GM23248 (cell line): ENCODE data around the gene GSPT1. TPM values are rescaled to one million over a fixed set of nuclear protein-coding genes. Genes with fewer than 3 reads are reported as not detected.

Experiments
- DNase-seq: peaks from one replicate; pipeline ENCODE4 v3.0.0-alpha.2; 2015
- H2AFZ ChIP-seq: fragments of 200-600 bp; sonication (generic); 2 replicates; pipeline ENCODE4 v1.6.1; 2016; ENCODE audit warnings: antibody characterized with exemption
- H3F3A ChIP-seq: fragments of 200-600 bp; sonication (generic); 2 replicates; pipeline ENCODE4 v1.6.1; 2016; ENCODE audit warnings: mild to moderate bottlenecking, antibody characterized with exemption, mixed run types; ENCODE audit not compliant: insufficient read depth
- H3K27ac ChIP-seq: fragments of 200-600 bp; sonication (generic); 2 replicates; pipeline ENCODE4 v1.5.1; 2016; ENCODE audit warnings: mild to moderate bottlenecking
- H3K27me3 ChIP-seq: fragments of 200-600 bp; sonication (generic); replicated peaks from 2 replicates; pipeline ENCODE4 v1.6.1; 2016; ENCODE audit warnings: mild to moderate bottlenecking; ENCODE audit not compliant: insufficient read depth
- H3K36me3 ChIP-seq: fragments of 200-600 bp; sonication (generic); 2 replicates; pipeline ENCODE4 v1.6.1; 2016; ENCODE audit warnings: low read depth, mild to moderate bottlenecking
- H3K4me1 ChIP-seq: fragments of 200-600 bp; sonication (generic); 2 replicates; pipeline ENCODE4 v1.6.1; 2016; ENCODE audit warnings: mild to moderate bottlenecking; ENCODE audit not compliant: insufficient read depth
- H3K4me2 ChIP-seq: fragments of 200-600 bp; sonication (generic); one replicate; pipeline ENCODE4 v1.6.1; 2016; ENCODE audit warnings: mild to moderate bottlenecking; ENCODE audit not compliant: unreplicated experiment
- H3K4me3 ChIP-seq: fragments of 200-600 bp; sonication (generic); 2 replicates; pipeline ENCODE4 v1.5.1; 2016; ENCODE audit warnings: mild to moderate bottlenecking
- H3K79me2 ChIP-seq: fragments of 200-600 bp; sonication (generic); 2 replicates; pipeline ENCODE4 v1.6.1; 2016; ENCODE audit warnings: mild to moderate bottlenecking; ENCODE audit not compliant: insufficient read depth
- H3K9ac ChIP-seq: fragments of 200-600 bp; sonication (generic); 2 replicates; pipeline ENCODE4 v1.6.1; 2016; ENCODE audit warnings: mild to moderate bottlenecking
- H3K9me2 ChIP-seq: fragments of 200-600 bp; sonication (generic); 2 replicates; pipeline ENCODE4 v1.6.1; 2016; ENCODE audit warnings: mixed run types, mild to moderate bottlenecking, moderate library complexity; ENCODE audit not compliant: insufficient read depth
- H3K9me3 ChIP-seq: fragments of 200-600 bp; sonication (generic); one replicate; pipeline ENCODE4 v1.6.1; 2017; ENCODE audit warnings: low read depth
- H4K20me1 ChIP-seq: fragments of 200-600 bp; sonication (generic); 2 replicates; pipeline ENCODE4 v1.6.0; 2016; ENCODE audit not compliant: insufficient read depth
- EZH2 ChIP-seq: fragments of 200-600 bp; sonication (generic); IDR thresholded peaks from 2 replicates; pipeline ENCODE4 v1.6.1; 2018; ENCODE audit warnings: antibody characterized with exemption, mild to moderate bottlenecking; ENCODE audit not compliant: insufficient read depth, poor library complexity, severe bottlenecking
- EZH2phosphoT487 ChIP-seq: fragments of 200-600 bp; sonication (generic); IDR thresholded peaks from 2 replicates; pipeline ENCODE4 v1.6.1; 2018; ENCODE audit warnings: antibody characterized with exemption, moderate library complexity, mild to moderate bottlenecking, low read depth; ENCODE audit not compliant: insufficient read depth
- WGBS, 2 experiments: methylation state at CpG; one replicate each; pipeline ENCODE4 v1.1.6; 2015 to 2017; ENCODE audit warnings: low lambda C conversion rate in 2 of 2, low coverage in 1 of 2; ENCODE audit errors: missing lambda C conversion rate in 2 of 2; 5-methylcytosine and 5-hydroxymethylcytosine counted together
- in situ Hi-C: fragments of 300-500 bp; cut with MboI; formaldehyde crosslinking; loops from 2 replicates; pipeline ENCODE4 v1.15.0; 2020
- polyA plus RNA-seq: library from polyadenylated mRNA; unstranded; fragments of >200 nt; fragmentation: Nextera tagmentation; extraction: Ambion mirVana; gene quantifications from 2 replicates; pipeline ENCODE4 v1.2.1, GENCODE V29; 2016
- total RNA-seq: library from RNA; depleted of rRNA; stranded (reverse); fragments of >200 nt; shearing (Covaris generic); gene quantifications from 2 replicates; pipeline ENCODE4 v1.2.3, GENCODE V29; 2014

Gene GSPT1
- total and polyA plus RNA-seq, 2 experiments from 2014 or later: 78.7 to 112 TPM

- Histone ChIP-seq H3K4me3 (no peak overlapping the region), H3K4me1 (peaks cover 5% of the 10 kb centered on the region), H3F3A (peaks cover 26% of the 10 kb centered on the region), H3K9me3 (no peaks in the 10 kb centered on the region), H3K79me2 (peaks cover 66% of the 10 kb centered on the region), H3K27ac (no peak overlapping the region), H3K9ac (no peak overlapping the region), H4K20me1 (no peaks in the 10 kb centered on the region), H2AFZ (no peak overlapping the region), H3K9me2 (no peaks in the 10 kb centered on the region), H3K4me2 (no peak overlapping the region), H3K36me3 (peaks cover 88% of the 10 kb centered on the region), H3K27me3 (no peaks in the 10 kb centered on the region)
- WGBS, 2 experiments: 98 to 99% methylated on average over 5 of the region's 5 CpGs
- DNase-seq: no peak
- TF ChIP-seq EZH2 (no peak), EZH2phosphoT487 (no peak)
- in situ Hi-C loops: no loop called here
Measured at GRCh38 chr16:11843861-11844260, 71.9 kb downstream of the GSPT1 start.

- in situ Hi-C loops: no loop called here
- no peak overlapping the region for H2AFZ ChIP-seq
- H3K9me2 ChIP-seq: no peaks in the 10 kb centered on the region
- peaks cover 24% of the 10 kb centered on the region for H3F3A ChIP-seq
- H3K9ac ChIP-seq: no peak overlapping the region
- no peaks in the 10 kb centered on the region for H4K20me1 ChIP-seq
- H3K36me3 ChIP-seq: peaks cover 84% of the 10 kb centered on the region
- no peaks in the 10 kb centered on the region for H3K4me1 ChIP-seq
- TF ChIP-seq EZH2 (no peak), EZH2phosphoT487 (no peak)
- no peak overlapping the region for H3K4me2 ChIP-seq
- H3K27ac ChIP-seq: no peak overlapping the region
- no peak overlapping the region for H3K4me3 ChIP-seq
- peaks cover 59% of the 10 kb centered on the region for H3K79me2 ChIP-seq
- whole genome bisulfite sequencing, 2 experiments: 95 to 96% methylated on average over 11 of the region's 11 CpGs
- no peaks in the 10 kb centered on the region for H3K27me3 ChIP-seq
- H3K9me3 ChIP-seq: no peaks in the 10 kb centered on the region
- no peak for DNase-seq
Measured at GRCh38 chr16:11843206-11843605, 72.5 kb downstream of the GSPT1 start.

- Histone ChIP-seq H3K27me3 (no peaks in the 10 kb centered on the region), H3K9ac (no peak overlapping the region), H3K4me2 (no peak overlapping the region), H3K9me2 (no peaks in the 10 kb centered on the region), H3K36me3 (peaks cover 79% of the 10 kb centered on the region), H3K27ac (no peak overlapping the region), H2AFZ (no peak overlapping the region), H3K4me3 (no peak overlapping the region), H3K4me1 (peaks cover 12% of the 10 kb centered on the region), H3K79me2 (peaks cover 38% of the 10 kb centered on the region), H4K20me1 (no peaks in the 10 kb centered on the region), H3F3A (peaks cover 46% of the 10 kb centered on the region), H3K9me3 (no peaks in the 10 kb centered on the region)
- DNase-seq: no peak
- TF ChIP-seq EZH2phosphoT487 (no peak), EZH2 (no peak)
- in situ Hi-C loops: no loop called here
- 97 to 98% methylated on average over 7 of the region's 7 CpGs for WGBS, 2 experiments
Measured at GRCh38 chr16:11841026-11841425, 74.7 kb downstream of the GSPT1 start.

GRCh38 chr16:11836650-11837244, 79.0 kb downstream of the GSPT1 start:
- no peak for TF ChIP-seq EZH2
- TF ChIP-seq EZH2phosphoT487: no peak
- peaks cover 8% of the 10 kb centered on the region; the same call in 1 of the 2 replicates for H3K79me2 ChIP-seq
- no peaks in the 10 kb centered on the region for H3K9me3 ChIP-seq
- H3F3A ChIP-seq: peaks cover 67% of the 10 kb centered on the region
- in situ Hi-C loops: no loop called here
- H3K4me1 ChIP-seq: peaks cover 27% of the 10 kb centered on the region
- peak; percentile 83 for DNase-seq
- peak overlapping the region; percentile 17 for H3K9ac ChIP-seq
- WGBS, 2 experiments: 41 to 47% methylated on average over 7 of the region's 7 CpGs
- H3K9me2 ChIP-seq: no peaks in the 10 kb centered on the region
- no peaks in the 10 kb centered on the region for H4K20me1 ChIP-seq
- peak overlapping the region; percentile 54 for H3K27ac ChIP-seq
- H2AFZ ChIP-seq: no peak overlapping the region
- H3K27me3 ChIP-seq: no peaks in the 10 kb centered on the region
- H3K4me3 ChIP-seq: no peak overlapping the region
- peaks cover 46% of the 10 kb centered on the region for H3K36me3 ChIP-seq
- peak overlapping the region; percentile 40 for H3K4me2 ChIP-seq
